GM12872 (cell line): ENCODE measurements around the gene PLSCR5.

Source experiments
- CTCF ChIP-seq: IDR thresholded peaks from 3 replicates; pipeline ENCODE4 v1.5.1; 2011; ENCODE audit warnings: low read depth, mild to moderate bottlenecking, low read length, moderate library complexity; ENCODE audit not compliant: insufficient read depth

PLSCR5 gene

GRCh38 chr3:146544002-146544928, 60.9 kb downstream of the PLSCR5 start, which contains the start of gene PLSCR1:
Gene PLSCR1, minus strand, starts transcription at chr3:146544607. Its CDS starts 8,055 bp downstream, at chr3:146536552.
- TF ChIP-seq CTCF: no peak

GRCh38 chr3:146543461-146544001, 61.6 kb downstream of the PLSCR5 start:
- no peak for TF ChIP-seq CTCF

- no peak for TF ChIP-seq CTCF
Observed at GRCh38 chr3:146542978-146543377, 62.2 kb downstream of the PLSCR5 start.

- no peak for TF ChIP-seq CTCF
Observed at GRCh38 chr3:146542179-146542578, 63.0 kb downstream of the PLSCR5 start.

GRCh38 chr3:146540978-146541377, 64.2 kb downstream of the PLSCR5 start:
- TF ChIP-seq CTCF: no peak

GRCh38 chr3:146540236-146540635, 64.9 kb downstream of the PLSCR5 start:
- no peak for TF ChIP-seq CTCF

GRCh38 chr3:146539315-146539714, 65.8 kb downstream of the PLSCR5 start:
- TF ChIP-seq CTCF: no peak
